ENCODE measurements around the gene AP1S1.

The AP1S1 gene

DNA sequence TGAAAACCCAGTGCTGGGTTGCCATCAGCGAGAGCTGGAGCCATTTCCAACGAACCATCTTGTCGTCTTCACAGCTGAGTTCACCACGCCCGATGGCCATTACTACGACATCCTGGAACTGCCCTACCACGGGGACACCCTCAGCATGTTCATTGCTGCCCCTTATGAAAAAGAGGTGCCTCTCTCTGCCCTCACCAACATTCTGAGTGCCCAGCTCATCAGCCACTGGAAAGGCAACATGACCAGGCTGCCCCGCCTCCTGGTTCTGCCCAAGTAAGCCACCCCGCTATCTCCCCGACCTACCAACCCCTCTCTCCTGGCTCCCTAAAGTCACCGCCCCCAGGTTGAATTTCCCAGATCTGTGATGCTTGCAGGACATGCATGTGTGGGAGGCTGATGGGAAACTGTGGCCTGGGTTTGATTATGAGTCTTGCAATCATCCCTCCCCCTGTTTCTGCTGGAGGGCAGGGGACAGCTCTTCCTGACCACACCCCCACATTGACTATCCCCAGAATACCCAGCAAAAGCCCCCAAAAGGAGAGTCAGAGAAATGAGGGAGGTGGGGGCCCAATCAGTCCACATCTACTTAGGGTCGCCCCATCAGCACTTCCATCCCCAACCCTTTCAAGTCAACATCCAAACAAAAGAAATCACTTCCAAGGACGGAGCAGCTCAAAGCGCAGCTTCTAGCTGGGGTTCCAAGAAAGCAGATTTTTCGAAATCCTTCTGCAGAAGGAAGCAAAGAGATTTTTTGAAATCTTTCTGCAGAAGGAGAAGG is 20.5 kb upstream of the AP1S1 start:
- Histone ChIP-seq H3F3A (ENCODE audit: insufficient read depth, low read length) (no peaks in the 10 kb centered on the region), H3K27me3 (replicated peaks; ENCODE audit: insufficient read depth, low read length) (peaks cover 78% of the 10 kb centered on the region), H2AFZ (ENCODE audit: low read length) (no peak overlapping the region), H3K9ac (ENCODE audit: low read length) (no peak overlapping the region), H3K4me3 (ENCODE audit: low read length) (no peak overlapping the region), H3K9me3 (replicated peaks; ENCODE audit: insufficient read depth, low read length) (no peaks in the 10 kb centered on the region), H4K20me1 (ENCODE audit: insufficient read depth, low read length) (no peaks in the 10 kb centered on the region), H3K4me1 (ENCODE audit: low read length) (peaks cover 6% of the 10 kb centered on the region; the same call in 1 of the 2 replicates), H3K9me2 (replicated peaks; ENCODE audit: insufficient read depth, low read length) (no peaks in the 10 kb centered on the region), H3K79me2 (ENCODE audit: low read length) (no peaks in the 10 kb centered on the region), H3K4me2 (ENCODE audit: low read depth, low read length) (no peak overlapping the region), H3K27ac (ENCODE audit: low read length) (no peak overlapping the region), H3K36me3 (replicated peaks; ENCODE audit: insufficient read depth, low read length) (no peaks in the 10 kb centered on the region)
- DNase-seq, result no peak
- no peak for TF ChIP-seq EZH2phosphoT487 (IDR thresholded peaks at IDR 0.05; ENCODE audit: low read length)
- TF ChIP-seq EZH2 (optimal IDR thresholded peaks at IDR 0.05; ENCODE audit: low read depth, low read length), result no peak
- no peak for TF ChIP-seq CTCF (IDR thresholded peaks at IDR 0.05; ENCODE audit: low read length)

DNA sequence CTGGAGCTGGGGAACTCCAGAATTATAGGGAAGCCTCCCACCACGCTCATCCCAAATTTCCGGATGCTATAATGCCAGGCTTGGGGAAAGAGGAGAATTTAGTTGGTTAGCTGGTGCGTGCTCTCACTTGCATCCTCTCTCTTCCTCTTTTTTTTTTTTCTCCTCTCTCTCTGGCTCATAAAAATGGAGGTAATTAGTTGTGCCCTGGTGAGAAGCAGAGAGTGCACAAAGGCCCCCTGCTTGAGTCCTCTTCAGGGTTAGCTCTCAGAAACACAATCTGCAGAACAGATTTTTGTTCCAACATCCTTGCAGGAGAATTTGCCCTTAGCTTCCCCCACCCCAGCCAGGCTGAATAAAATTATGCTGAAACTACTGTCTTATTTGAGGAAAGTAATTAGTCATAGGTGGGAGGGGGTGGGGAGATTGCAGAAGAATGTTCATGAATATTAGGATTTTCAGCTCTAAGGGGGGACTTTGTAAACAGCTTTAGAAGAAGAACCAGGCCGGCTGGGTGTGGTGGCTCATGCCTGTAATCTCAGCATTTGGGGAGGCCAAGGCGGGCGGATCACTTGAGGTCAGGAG is 19.8 kb upstream of the AP1S1 start:
- H2AFZ ChIP-seq (ENCODE audit: low read length), result no peak overlapping the region
- no peak for DNase-seq
- no peaks in the 10 kb centered on the region for H3F3A ChIP-seq (ENCODE audit: insufficient read depth, low read length)
- peaks cover 79% of the 10 kb centered on the region for H3K27me3 ChIP-seq (replicated peaks; ENCODE audit: insufficient read depth, low read length)
- no peak overlapping the region for H3K4me3 ChIP-seq (ENCODE audit: low read length)
- H3K9me2 ChIP-seq (replicated peaks; ENCODE audit: insufficient read depth, low read length), result no peaks in the 10 kb centered on the region
- H3K27ac ChIP-seq (ENCODE audit: low read length), result no peak overlapping the region
- no peaks in the 10 kb centered on the region for H3K9me3 ChIP-seq (replicated peaks; ENCODE audit: insufficient read depth, low read length)
- no peak overlapping the region for H3K9ac ChIP-seq (ENCODE audit: low read length)
- peaks cover 6% of the 10 kb centered on the region; the same call in 1 of the 2 replicates for H3K4me1 ChIP-seq (ENCODE audit: low read length)
- H4K20me1 ChIP-seq (ENCODE audit: insufficient read depth, low read length), result no peaks in the 10 kb centered on the region
- TF ChIP-seq CTCF (IDR thresholded peaks at IDR 0.05; ENCODE audit: low read length) (no peak), EZH2 (optimal IDR thresholded peaks at IDR 0.05; ENCODE audit: low read depth, low read length) (no peak), EZH2phosphoT487 (IDR thresholded peaks at IDR 0.05; ENCODE audit: low read length) (no peak)
- no peaks in the 10 kb centered on the region for H3K79me2 ChIP-seq (ENCODE audit: low read length)
- no peak overlapping the region for H3K4me2 ChIP-seq (ENCODE audit: low read depth, low read length)
- H3K36me3 ChIP-seq (replicated peaks; ENCODE audit: insufficient read depth, low read length), result no peaks in the 10 kb centered on the region

DNA sequence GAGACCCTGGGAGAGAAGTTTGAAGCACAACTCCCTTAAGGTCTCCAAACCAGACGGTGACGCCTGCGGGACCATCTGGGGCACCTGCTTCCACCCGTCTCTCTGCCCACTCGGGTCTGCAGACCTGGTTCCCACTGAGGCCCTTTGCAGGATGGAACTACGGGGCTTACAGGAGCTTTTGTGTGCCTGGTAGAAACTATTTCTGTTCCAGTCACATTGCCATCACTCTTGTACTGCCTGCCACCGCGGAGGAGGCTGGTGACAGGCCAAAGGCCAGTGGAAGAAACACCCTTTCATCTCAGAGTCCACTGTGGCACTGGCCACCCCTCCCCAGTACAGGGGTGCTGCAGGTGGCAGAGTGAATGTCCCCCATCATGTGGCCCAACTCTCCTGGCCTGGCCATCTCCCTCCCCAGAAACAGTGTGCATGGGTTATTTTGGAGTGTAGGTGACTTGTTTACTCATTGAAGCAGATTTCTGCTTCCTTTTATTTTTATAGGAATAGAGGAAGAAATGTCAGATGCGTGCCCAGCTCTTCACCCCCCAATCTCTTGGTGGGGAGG is 16.5 kb upstream of the AP1S1 start:
- TF ChIP-seq EZH2phosphoT487 (IDR thresholded peaks at IDR 0.05; ENCODE audit: low read length) (no peak), CTCF (IDR thresholded peaks at IDR 0.05; ENCODE audit: low read length) (no peak), EZH2 (optimal IDR thresholded peaks at IDR 0.05; ENCODE audit: low read depth, low read length) (no peak)
- Histone ChIP-seq H3K9me2 (replicated peaks; ENCODE audit: insufficient read depth, low read length) (no peaks in the 10 kb centered on the region), H3K9ac (ENCODE audit: low read length) (no peak overlapping the region), H3K4me3 (ENCODE audit: low read length) (no peak overlapping the region), H3K36me3 (replicated peaks; ENCODE audit: insufficient read depth, low read length) (no peaks in the 10 kb centered on the region), H2AFZ (ENCODE audit: low read length) (no peak overlapping the region), H3K27me3 (replicated peaks; ENCODE audit: insufficient read depth, low read length) (peaks cover 73% of the 10 kb centered on the region), H3K27ac (ENCODE audit: low read length) (no peak overlapping the region), H3K79me2 (ENCODE audit: low read length) (no peaks in the 10 kb centered on the region), H3K9me3 (replicated peaks; ENCODE audit: insufficient read depth, low read length) (no peaks in the 10 kb centered on the region), H3K4me1 (ENCODE audit: low read length) (peaks cover 6% of the 10 kb centered on the region; the same call in 1 of the 2 replicates), H4K20me1 (ENCODE audit: insufficient read depth, low read length) (no peaks in the 10 kb centered on the region), H3F3A (ENCODE audit: insufficient read depth, low read length) (no peaks in the 10 kb centered on the region), H3K4me2 (ENCODE audit: low read depth, low read length) (peak overlapping the region; percentile 46)
- no peak for DNase-seq
